ENCODE data around the gene CENPA.
"Not testable (repeated sequence)": the region's sequence is repeated elsewhere in the genome, so short reads cannot be mapped to it uniquely, and the experiment has no call there.

The CENPA gene

GRCh38 chr2:26792720-26793119 lies 6.9 kb downstream of the CENPA start:
- no peak for DNase-seq (ENCODE audit: low spot score)
- TF ChIP-seq CTCF (IDR thresholded peaks at IDR 0.05; ENCODE audit: borderline replicate concordance, control extremely low read depth, extremely low read depth, insufficient read depth, missing control alignments) = no peak
- in situ Hi-C loops (cut with MboI; ENCODE audit: low sequenced_read_pairs, unreplicated experiment) = no loop called here

GRCh38 chr2:26793518-26793917 lies 7.7 kb downstream of the CENPA start:
- no peak for DNase-seq (ENCODE audit: low spot score)
- in situ Hi-C loops (cut with MboI; ENCODE audit: low sequenced_read_pairs, unreplicated experiment) = no loop called here
- TF ChIP-seq CTCF (IDR thresholded peaks at IDR 0.05; ENCODE audit: borderline replicate concordance, control extremely low read depth, extremely low read depth, insufficient read depth, missing control alignments) = no peak

- in situ Hi-C loops (cut with MboI; ENCODE audit: low sequenced_read_pairs, unreplicated experiment); DNase-seq (ENCODE audit: low spot score): not testable (repeated sequence)
Observed at GRCh38 chr2:26795135-26795534, 9.3 kb downstream of the CENPA start.

GRCh38 chr2:26801328-26801727 lies 15.5 kb downstream of the CENPA start:
- no peak for DNase-seq (ENCODE audit: low spot score)
- TF ChIP-seq CTCF (IDR thresholded peaks at IDR 0.05; ENCODE audit: borderline replicate concordance, control extremely low read depth, extremely low read depth, insufficient read depth, missing control alignments) = no peak
- in situ Hi-C loops (cut with MboI; ENCODE audit: low sequenced_read_pairs, unreplicated experiment) = no loop called here

- in situ Hi-C loops (cut with MboI; ENCODE audit: low sequenced_read_pairs, unreplicated experiment) = no loop called here
- no peak for DNase-seq (ENCODE audit: low spot score)
- TF ChIP-seq CTCF (IDR thresholded peaks at IDR 0.05; ENCODE audit: borderline replicate concordance, control extremely low read depth, extremely low read depth, insufficient read depth, missing control alignments) = no peak
Observed at GRCh38 chr2:26801796-26802195, 15.9 kb downstream of the CENPA start.

GRCh38 chr2:26805241-26805676 lies 19.4 kb downstream of the CENPA start:
- in situ Hi-C loops (cut with MboI; ENCODE audit: low sequenced_read_pairs, unreplicated experiment) = no loop called here
- no peak for DNase-seq (ENCODE audit: low spot score)
- no peak for TF ChIP-seq CTCF (IDR thresholded peaks at IDR 0.05; ENCODE audit: borderline replicate concordance, control extremely low read depth, extremely low read depth, insufficient read depth, missing control alignments)

GRCh38 chr2:26807788-26808460 lies 22.1 kb downstream of the CENPA start:
- in situ Hi-C loops (cut with MboI; ENCODE audit: low sequenced_read_pairs, unreplicated experiment) = no loop called here
- DNase-seq (ENCODE audit: low spot score) = no peak
- TF ChIP-seq CTCF (IDR thresholded peaks at IDR 0.05; ENCODE audit: borderline replicate concordance, control extremely low read depth, extremely low read depth, insufficient read depth, missing control alignments) = no peak

All from GM13976 (cell line).